HG02642 (cell line): ENCODE measurements around the gene PHLDB1.

Experiments
- ATAC-seq: cut with Tn5 transposase; IDR thresholded peaks from one replicate; pipeline ENCODE4 v1.9.1; 2021; ENCODE audit warnings: mild to moderate bottlenecking; ENCODE audit not compliant: unreplicated experiment, poor library complexity

Gene PHLDB1

DNA sequence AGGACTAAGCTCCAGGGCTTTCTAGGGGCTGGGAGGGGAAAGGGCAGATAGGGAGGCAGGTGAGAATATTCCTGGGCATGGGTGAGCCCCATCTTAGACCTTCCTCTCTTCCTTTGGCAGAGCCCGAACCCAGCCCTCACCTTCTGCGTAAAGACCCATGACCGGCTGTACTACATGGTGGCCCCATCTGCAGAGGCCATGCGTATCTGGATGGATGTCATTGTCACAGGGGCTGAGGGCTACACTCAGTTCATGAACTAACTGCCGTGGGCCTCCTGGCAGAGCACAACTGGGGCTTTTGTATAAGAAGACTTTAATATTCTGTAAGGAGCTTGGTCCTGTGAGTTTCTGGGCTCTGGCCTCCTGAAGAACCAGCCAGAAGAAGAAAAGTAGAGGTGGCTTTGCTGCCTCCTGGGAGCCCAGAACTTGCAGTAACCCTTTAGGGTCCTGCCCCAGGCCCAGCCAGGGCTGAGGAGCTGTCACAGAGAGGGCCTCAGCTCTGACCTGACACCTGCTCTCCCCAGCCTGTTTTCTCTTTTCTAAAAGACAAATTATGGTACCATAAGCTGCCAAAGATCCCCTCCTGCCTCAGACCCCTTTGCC lies 49.2 kb downstream of the PHLDB1 start:
- ATAC-seq, result no peak

GRCh38 chr11:118657238-118657637 lies 49.8 kb downstream of the PHLDB1 start:
- no peak for ATAC-seq

DNA sequence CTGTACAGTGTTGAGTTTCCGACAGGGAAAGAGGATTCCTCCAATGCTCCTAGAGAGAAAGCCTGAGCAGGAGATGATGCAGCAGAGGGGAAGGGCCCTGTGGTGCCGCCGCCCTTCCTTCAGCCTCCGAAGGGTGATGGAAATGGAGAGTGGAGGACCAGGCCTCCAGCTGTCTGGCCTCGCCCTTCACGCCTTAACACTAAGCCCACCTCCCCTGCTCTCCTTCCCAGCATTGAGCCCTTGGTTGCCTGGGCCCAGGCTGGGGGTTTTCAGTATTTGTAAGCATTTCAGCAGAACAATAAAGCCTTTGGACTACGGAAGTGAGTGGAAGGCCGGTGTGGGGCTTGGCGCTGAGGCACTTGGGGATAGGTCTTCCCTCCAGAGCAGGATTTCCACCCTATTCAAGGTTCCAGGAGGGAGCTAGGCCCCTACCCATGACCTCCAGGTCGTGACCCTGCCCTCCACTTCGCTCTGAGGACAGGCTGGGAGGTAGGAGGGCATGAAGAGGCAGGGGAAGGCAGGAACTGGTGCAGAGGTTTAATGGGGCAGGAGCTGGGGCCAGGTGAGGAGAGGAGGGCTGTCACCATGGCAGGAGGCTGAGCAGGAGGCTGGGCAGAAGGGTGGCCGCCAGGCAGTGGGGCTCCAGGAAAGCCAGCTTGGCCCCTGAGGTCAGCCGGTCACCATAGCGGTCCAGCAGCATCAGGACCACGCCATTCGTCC lies 50.5 kb downstream of the PHLDB1 start:
- ATAC-seq, result no peak

DNA sequence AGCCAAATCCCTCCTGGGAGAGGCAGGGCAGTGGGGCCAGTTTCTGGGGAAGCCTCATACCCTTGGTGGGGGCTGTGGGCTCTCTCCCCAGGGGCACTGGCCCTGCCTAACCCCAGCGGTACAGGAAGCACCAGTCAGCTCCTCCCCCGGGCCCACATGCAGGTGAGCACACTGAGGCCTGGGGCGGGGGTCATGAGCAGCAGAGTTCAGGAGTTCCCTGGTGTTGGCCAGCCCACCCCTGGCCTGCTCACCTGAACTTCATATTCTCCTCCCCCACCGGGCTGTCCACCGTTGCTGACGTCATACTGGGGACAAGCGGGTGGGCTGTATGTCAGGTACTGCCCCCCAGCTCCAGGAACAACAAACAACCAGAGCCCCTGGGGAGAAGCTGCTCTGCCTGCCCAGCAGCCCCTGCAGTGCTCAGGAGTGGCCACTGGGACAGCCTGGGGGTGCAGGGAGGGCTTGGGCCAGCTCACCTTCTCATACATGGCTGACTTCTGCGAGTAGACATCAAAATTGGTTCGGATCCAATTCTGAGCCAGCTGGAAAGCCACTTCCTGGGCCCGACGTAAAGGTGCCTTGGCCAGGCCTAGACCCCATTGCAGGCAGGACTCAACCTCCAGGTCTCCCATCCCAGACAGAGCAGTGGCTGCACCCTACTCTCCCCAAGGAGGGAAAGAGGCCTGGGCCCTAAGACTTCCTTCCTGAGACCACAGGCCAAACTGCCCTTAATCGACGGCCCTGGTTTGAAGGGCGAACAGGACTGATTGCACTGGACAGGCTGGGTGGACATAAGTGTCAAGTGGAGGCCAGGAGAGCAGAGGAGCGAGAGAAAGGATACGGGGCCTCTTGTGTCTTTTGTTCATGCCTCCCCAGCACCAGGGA lies 51.3 kb downstream of the PHLDB1 start:
- ATAC-seq, result no peak

DNA sequence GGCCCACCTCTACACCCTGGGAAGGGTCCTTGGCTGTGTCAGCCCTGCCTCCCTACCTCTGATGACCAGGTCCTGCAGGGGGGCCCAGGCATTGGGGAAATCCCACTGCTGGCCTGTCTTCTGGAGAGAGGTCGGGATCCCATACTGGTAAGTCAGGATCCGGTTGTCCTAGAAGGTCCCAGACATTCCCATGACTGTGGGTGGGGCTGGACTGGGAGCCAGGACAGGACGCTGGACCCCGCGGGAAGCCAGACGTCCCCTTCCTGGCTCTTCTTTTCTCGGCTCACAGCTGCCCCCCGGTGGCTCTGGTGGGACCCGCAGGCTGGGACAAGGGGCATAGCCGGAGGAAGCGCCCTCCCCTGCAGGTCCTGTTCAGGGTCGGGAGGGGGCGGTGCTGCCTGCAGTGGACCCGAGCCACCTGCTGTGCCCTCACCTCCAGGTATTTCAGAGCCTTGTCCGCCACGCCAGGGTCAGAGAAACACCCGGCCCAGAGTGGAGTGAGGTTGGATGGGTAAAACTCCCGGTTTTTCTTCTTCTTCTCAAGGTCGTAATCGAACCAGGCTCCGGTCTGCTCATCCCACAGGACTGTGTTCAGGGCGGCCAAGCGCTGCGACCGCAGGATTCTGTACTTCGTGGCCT lies 52.0 kb downstream of the PHLDB1 start:
- ATAC-seq, result peak; percentile 78

- no peak for ATAC-seq
These were observed 52.7 kb downstream of the PHLDB1 start for GRCh38 chr11:118659953-118660680.

DNA sequence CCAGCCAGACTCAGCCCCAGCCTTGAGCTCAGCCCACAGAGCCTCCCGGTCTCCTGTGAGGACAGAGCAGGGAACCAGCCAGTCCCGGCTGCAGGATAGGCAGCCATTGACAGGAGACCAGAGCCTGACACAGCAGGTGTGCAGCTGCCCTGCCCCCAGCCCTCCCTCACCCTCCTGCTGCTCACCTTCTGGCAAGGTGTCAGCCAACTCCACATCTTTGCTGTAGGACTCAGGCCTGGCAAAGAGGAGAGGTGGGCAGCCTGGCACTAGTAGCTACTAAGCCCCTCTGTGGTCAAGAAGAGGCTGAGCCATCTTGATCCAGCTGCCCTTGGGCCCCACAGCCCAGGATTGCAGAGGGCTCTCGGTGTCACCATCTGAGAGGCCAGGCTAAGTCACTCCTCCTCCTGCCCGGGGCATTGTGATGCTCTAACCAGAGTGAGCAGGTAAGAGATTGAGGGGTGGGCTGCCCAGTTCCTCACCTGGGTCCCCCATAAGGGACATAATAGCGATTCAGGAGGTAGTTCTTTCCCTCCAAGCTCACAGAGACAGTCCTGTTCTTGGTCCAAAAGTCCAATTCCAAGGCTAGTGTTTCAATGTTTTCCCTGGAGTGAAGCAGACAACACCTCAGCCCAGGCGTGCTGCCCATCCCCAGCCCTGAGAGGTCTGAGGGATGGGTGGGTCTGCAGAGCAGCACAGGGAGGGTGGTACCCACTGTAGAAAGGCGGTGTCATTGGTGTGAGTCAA lies 53.4 kb downstream of the PHLDB1 start:
- no peak for ATAC-seq

DNA sequence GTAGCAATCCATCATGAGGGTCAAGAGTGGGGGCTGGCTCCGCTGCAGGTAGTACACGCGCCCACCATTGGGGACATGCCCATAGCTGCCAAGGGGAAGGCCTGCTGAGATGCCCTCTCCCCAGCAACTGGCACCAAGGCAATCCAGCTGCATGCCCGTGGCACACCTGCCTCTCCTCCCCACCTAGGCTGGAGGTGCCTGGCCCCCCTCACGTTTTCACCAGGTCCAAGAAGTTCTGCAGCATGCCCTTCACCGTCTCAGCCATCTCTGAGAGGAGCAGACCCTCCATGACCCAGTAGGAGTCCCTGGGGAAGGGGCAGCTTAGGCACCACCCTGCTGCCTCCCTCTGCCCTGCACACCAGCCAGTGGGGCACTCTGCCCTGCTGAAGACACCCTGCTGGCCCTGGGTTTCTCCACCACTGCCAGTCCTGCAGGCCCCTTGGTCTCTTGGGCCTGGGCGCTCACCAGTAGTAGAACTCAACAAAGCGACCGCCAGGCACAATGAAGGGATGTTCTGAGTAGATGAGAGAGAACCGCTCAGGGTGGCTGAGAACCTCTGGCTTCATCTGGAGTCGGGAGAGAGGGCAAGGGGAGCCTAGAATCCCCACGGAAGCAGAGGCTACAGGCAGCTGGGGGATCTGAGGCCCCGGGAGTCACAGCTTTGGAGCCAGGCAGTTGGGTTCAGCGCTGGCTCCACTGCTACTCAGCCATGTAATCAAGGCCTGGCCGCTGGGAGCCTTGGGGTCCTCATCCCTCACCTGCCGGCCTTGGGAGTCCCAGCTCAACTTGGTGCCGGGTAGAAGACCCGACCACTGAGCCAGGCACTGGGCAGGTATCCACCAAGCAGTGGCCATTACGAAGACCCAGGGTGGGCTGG lies 54.2 kb downstream of the PHLDB1 start:
- no peak for ATAC-seq

DNA sequence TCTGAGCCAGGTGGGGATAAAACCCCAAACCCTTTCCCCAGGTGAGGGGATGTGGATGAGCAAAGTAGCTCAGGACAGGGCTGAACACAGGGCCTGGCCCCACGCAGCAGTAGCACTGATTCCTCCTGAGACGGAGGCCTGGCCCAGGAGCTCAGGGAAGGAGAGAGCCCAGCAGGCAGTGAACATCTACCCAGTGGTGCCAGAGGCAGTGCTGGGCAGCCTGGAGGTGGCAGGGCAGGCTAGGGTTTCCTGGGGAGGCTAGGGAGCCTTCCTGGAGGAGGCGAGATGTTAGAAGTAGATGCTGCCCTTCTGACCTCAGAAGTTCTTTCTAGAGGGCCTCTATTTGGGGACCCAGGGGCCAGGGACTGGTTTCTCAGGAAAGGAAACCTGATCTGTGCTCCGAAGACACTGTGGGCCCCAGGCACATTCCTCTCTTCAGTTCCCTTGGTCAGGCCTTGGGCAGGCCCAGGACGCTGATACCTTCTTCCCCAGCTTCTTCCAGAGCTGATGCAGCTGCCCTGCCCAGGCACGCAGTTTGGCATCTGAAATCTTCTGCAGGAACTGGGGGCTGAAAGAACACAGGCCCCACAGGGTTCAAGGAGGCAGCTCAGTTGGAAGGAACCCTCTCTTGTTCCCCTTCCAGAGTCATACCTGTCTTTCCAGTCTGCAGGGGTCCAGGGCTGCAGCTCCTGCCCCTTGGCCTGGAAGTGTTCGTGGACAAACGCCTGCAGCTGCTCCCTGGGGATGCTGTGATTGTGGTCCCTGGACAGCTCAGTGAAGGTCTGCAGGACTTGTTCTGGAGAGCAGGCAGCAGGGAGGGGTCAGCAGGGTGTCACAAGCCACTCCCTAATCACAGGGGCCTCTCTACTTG lies 55.2 kb downstream of the PHLDB1 start:
- no peak for ATAC-seq

DNA sequence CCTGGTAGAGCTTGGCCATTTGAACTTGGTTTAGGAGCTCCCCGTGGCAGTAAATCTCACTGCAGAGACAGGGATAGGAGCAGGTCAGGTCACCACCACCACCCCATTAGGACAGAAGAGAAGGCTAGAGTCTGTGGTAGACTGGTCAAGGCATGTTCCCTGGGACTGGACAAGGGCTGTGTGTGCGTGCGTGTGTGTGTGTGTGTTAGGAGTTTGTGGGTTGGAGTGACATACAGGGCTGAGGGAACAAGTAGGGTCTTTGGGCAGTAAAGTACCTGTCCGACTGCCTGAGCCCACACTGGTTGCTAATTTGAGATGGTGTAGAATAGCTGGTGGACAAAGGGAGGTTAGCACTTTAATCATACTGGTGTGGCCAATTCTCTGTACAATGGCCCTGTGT lies 56.0 kb downstream of the PHLDB1 start:
- ATAC-seq, result no peak

GRCh38 chr11:118663902-118664301 lies 56.5 kb downstream of the PHLDB1 start:
- no peak for ATAC-seq

DNA sequence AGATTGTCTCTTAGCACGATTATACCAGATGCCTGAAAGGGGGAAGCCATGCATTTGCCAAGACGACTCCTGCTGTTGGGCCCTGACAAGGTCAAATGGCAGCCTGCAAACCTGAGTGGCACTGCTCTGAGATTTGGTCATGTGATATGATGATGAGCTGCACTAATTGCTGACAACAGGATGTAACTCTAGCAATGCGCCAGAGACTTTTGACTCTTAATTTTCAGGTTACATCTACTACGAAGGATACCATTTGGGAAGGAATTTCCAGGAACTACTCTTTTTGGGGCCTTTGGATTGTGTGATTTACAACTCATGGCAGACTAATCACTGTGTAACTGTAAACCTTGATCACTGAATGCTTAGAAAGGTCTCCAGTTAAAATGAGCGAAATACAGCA lies 59.0 kb downstream of the PHLDB1 start:
- no peak for ATAC-seq

DNA sequence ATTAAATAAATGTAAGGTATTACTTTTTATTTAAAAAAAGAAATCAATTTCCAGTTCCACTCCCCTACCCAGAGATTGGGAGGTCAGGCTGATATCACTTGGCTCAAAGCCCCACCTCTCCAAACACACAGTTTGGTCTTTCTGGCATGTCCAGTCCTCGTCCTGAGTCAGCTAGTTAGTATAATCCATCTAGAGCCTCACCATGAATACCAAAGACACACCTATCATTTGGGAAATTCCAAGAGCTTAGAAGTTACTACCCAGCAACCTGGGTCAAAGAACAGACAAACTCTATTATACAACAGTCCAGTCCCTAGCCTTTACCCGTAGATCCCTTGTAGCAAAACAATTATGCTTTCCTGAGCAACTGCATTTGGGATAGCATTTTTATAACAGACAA lies 62.6 kb downstream of the PHLDB1 start:
- ATAC-seq, result no peak

GRCh38 chr11:118671254-118671653 lies 63.8 kb downstream of the PHLDB1 start:
- ATAC-seq, result no peak

DNA sequence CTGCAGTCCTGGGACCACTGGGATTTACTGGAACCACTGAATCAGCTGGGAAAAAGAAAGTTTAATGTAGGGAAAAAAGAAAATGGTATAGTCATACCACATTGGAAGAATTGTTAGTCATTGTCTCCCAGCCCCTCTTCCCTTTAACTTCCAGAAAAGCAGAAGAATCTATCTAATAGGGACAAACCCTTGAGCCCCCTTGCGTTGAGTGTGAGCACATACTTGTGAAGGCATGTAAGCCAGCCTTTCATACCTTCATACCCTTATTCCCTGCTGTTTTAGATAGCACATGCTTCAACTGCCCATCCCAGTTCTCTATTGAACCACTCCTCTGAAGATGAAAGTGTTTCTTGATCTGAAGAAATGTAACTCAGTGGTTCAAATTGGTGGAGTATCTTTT lies 65.4 kb downstream of the PHLDB1 start:
- no peak for ATAC-seq

GRCh38 chr11:118673361-118674081 lies 66.1 kb downstream of the PHLDB1 start:
- no peak for ATAC-seq

GRCh38 chr11:118674082-118674435 lies 66.6 kb downstream of the PHLDB1 start:
- no peak for ATAC-seq
